Keratinocyte (primary cell): Measurements from ENCODE around the gene HSD11B1L.

ENCODE experiments used
- EZH2 ChIP-seq: IDR thresholded peaks from one replicate; pipeline ENCODE4 v1.6.1; 2012; ENCODE audit warnings: inconsistent platforms, mild to moderate bottlenecking, low read length, moderate library complexity
- TF ChIP-seq, protein P1 (sequence below), 3 experiments: IDR thresholded peaks in 1 of 3; conservative IDR thresholded peaks in 1 of 3; optimal IDR thresholded peaks in 1 of 3; 2 replicates in 2 of 3; 3 replicates in 1 of 3; pipeline versions ENCODE3 to v1.5.1; 2011; ENCODE audit warnings: low read length in 3 of 3, mild to moderate bottlenecking in 3 of 3, moderate library complexity in 2 of 3, control low read depth in 1 of 3, inconsistent platforms in 1 of 3; ENCODE audit not compliant: insufficient read depth in 2 of 3; ENCODE audit errors: extremely low read depth in 1 of 3

GRCh38 chr19:5666921-5667610 lies 13.8 kb upstream of the HSD11B1L start:
- TF ChIP-seq, protein P1, sequence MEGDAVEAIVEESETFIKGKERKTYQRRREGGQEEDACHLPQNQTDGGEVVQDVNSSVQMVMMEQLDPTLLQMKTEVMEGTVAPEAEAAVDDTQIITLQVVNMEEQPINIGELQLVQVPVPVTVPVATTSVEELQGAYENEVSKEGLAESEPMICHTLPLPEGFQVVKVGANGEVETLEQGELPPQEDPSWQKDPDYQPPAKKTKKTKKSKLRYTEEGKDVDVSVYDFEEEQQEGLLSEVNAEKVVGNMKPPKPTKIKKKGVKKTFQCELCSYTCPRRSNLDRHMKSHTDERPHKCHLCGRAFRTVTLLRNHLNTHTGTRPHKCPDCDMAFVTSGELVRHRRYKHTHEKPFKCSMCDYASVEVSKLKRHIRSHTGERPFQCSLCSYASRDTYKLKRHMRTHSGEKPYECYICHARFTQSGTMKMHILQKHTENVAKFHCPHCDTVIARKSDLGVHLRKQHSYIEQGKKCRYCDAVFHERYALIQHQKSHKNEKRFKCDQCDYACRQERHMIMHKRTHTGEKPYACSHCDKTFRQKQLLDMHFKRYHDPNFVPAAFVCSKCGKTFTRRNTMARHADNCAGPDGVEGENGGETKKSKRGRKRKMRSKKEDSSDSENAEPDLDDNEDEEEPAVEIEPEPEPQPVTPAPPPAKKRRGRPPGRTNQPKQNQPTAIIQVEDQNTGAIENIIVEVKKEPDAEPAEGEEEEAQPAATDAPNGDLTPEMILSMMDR (optimal IDR thresholded peaks at IDR 0.05 in 1 of 3, IDR thresholded peaks at IDR 0.05 in 1 of 3, conservative IDR thresholded peaks at IDR 0.05 in 1 of 3; ENCODE audit: extremely low read depth in 1 of 3, insufficient read depth in 2 of 3, low read length in 3 of 3) = no peak
- TF ChIP-seq EZH2 = no peak
